Measurements from ENCODE around the gene GNG7. TPM values are rescaled to one million over a fixed set of nuclear protein-coding genes. Genes with fewer than 3 reads are reported as not detected.

GNG7 gene
- under 1 TPM; 0.33 to 0.55 (median 0.48) TPM for total RNA-seq

DNA sequence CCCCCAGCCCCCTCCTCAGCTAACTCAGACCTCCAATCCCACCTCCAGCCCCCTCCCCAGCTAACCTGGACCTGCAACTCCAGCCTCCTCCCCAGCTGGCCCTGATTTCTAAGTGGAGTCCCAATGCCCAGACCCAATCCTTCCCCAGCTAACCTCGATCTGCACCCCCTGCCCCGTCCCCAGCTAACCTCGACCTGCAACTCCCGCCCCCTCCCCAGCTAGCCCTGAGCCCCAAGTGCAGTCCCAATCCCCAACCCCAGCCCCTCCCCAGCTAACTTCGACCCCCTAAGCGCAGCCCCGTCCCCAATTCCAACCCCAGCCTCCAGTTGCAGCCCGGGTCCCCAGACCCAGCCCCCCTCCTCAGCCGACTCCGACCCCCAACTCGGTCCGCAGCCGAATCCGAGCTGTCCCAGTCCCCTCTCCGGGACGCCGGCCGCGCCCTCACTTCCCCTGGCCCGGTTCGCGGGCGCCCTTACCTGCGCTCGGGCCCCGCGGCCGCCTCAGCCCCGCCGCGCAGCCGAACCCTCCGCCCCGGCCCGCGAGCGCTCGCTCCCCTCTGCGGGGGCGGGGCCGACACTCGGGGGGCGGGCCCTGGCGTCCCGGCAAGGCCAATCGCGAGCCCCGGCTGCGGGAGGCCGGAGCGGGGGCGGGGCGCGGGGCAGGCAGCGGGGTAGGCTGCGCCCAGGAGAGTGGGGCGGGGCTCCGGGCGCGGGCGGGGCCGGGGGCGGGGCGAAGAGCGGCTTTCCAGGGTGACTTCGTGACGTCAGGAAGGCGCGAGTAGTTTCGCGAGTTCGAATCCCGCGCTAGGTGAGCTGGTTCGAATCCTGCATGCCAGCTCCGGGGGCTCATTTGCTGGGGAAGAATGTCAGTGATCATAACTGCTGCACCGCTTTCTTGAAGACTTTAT, at the start of gene GNG7:
Gene GNG7 (minus strand): TSS at position 525 of the 907 bp plus-strand sequence. CDS start 182,006 bp downstream, outside the sequence.
- ATAC-seq (peak; percentile 100), DNase-seq (peak; percentile 96)
- Mint-ChIP-seq H3K9me3 (no peaks in the 10 kb centered on the region), H3K36me3 (ENCODE audit: insufficient read depth) (no peaks in the 10 kb centered on the region), H3K4me3 (peak within 1 kb of the TSS; percentile 67), H3K27me3 (ENCODE audit: low read depth) (no peaks in the 10 kb centered on the region), H3K4me1 (ENCODE audit: low read depth) (peaks cover 27% of the 10 kb centered on the region)

DNA sequence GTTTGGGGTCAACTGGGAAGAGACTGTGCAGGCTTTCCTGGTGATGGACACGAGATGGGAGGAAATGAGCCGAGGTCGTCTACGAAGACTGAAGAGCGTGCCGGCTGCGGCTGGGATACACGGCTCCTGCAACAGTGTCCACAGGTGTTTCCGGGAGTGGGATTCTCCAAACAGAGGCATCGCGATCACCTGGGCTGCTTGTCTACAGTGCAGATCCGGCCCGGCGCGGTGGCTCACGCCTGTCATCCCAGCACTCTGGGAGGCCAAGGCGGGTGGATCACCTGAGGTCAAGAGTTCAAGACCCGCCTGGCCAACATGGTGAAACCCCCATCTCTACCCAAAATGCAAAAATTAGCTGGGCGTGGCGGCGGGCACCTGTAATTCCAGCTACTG, 48.9 kb upstream of the GNG7 start:
- DNase-seq: no peak
- Mint-ChIP-seq H3K4me3 (no peak overlapping the region), H3K36me3 (ENCODE audit: insufficient read depth) (peaks cover 8% of the 10 kb centered on the region), H3K9me3 (no peaks in the 10 kb centered on the region), H3K27me3 (ENCODE audit: low read depth) (no peaks in the 10 kb centered on the region), H3K4me1 (ENCODE audit: low read depth) (no peaks in the 10 kb centered on the region)
- no peak for ATAC-seq

DNA sequence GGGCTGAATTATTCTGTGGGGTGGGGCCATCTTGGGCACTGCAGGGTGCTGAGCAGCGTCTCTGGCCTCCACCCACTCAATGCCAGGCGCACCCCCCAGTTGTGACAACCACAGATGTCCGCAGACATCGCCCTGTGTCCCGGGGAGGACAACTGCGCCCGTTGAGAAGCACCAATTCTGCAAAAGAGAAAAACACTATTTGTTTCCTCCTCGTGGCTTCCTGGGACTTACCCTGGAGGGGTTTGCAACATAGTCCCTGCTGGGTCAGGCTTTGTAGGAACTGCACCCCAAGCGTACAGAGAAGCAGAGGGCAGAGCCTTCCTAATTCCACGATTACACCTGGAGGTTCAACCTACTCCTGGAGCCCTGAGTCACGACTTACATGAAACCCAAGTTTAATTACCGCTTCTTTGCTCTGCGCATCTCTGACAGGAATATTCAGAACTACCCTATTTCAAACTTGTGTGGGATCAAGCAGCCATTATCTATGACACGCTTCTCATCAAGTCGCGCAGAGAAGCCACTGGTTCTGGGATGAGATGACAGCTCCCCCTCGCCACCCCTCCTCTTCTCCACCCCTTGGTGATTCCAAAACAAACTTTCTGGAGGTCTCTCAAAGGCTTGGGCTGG, 48.4 kb upstream of the GNG7 start:
- DNase-seq (no peak), ATAC-seq (no peak)
- Mint-ChIP-seq H3K4me1 (ENCODE audit: low read depth) (no peaks in the 10 kb centered on the region), H3K4me3 (no peak overlapping the region), H3K27me3 (ENCODE audit: low read depth) (no peaks in the 10 kb centered on the region), H3K9me3 (no peaks in the 10 kb centered on the region), H3K36me3 (ENCODE audit: insufficient read depth) (peaks cover 8% of the 10 kb centered on the region)

DNA sequence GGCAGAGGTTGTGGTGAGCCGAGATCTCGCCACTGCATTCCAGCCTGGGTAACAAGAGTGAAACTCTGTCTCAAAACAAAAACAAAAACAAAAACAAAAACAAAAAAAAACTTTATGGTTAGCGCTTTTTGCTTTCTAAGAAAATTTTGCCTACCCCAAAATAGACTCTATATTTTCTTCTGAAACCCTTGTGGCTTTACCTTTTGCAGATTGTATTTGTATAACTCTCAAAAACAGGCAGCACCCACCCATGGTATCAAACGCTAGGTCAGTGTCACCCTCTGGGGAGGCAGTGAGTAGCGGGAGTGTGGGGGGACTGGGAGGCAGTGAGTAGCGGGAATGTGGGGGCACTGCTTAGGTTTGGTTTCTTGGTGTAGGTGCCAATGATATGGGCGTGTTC, 44.9 kb upstream of the GNG7 start:
- H3K4me3 Mint-ChIP-seq: no peak overlapping the region
- no peaks in the 10 kb centered on the region for H3K9me3 Mint-ChIP-seq
- H3K27me3 Mint-ChIP-seq (ENCODE audit: low read depth): peaks cover 2% of the 10 kb centered on the region
- ATAC-seq (no peak), DNase-seq (no peak)
- no peaks in the 10 kb centered on the region for H3K4me1 Mint-ChIP-seq (ENCODE audit: low read depth)
- no peaks in the 10 kb centered on the region for H3K36me3 Mint-ChIP-seq (ENCODE audit: insufficient read depth)

DNA sequence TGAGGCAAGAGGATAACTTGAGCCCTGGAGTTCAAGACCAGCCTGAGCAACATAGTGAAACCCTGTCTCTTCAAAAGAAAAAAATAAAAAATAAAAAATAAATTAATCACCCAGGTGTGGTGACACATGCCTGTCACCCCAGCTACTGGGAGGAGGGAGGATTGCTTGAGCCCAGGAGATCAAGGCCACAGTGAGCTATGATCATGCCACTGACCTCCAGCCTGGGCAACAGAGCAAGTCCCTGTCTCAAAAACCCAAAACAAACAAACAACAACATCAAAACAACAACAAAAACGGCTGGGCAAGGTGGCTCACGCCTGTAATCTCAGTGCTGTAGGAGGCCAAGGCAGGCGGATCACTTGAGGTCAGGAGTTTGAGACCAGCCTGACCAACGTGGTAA, 41.6 kb upstream of the GNG7 start:
- peaks cover 15% of the 10 kb centered on the region for H3K27me3 Mint-ChIP-seq (ENCODE audit: low read depth)
- no peaks in the 10 kb centered on the region for H3K36me3 Mint-ChIP-seq (ENCODE audit: insufficient read depth)
- H3K4me3 Mint-ChIP-seq: no peak overlapping the region
- no peaks in the 10 kb centered on the region for H3K9me3 Mint-ChIP-seq
- ATAC-seq (no peak), DNase-seq (no peak)
- peaks cover 8% of the 10 kb centered on the region for H3K4me1 Mint-ChIP-seq (ENCODE audit: low read depth)

DNA sequence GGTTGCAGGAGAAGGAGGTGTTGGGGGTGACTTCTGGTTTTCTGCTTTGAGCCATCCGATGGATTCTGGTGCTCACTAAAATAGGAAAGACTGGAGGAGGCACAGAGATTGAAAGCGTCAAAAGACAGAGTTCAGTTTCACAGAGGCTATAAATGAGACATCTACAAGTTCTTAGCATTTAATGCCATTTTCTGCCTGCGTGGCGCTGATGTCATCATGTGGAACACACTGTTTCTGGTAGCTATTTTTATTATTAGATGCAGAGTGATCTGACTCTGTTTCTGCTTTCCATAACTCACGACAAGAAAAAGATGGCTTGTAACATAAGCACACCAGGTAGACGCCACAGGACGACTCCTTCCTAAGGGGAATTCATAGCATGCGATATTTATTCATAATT, 40.6 kb upstream of the GNG7 start:
- no peaks in the 10 kb centered on the region for H3K36me3 Mint-ChIP-seq (ENCODE audit: insufficient read depth)
- peaks cover 15% of the 10 kb centered on the region for H3K27me3 Mint-ChIP-seq (ENCODE audit: low read depth)
- no peaks in the 10 kb centered on the region for H3K9me3 Mint-ChIP-seq
- DNase-seq: no peak
- H3K4me3 Mint-ChIP-seq: no peak overlapping the region
- ATAC-seq: no peak
- H3K4me1 Mint-ChIP-seq (ENCODE audit: low read depth): peaks cover 14% of the 10 kb centered on the region

DNA sequence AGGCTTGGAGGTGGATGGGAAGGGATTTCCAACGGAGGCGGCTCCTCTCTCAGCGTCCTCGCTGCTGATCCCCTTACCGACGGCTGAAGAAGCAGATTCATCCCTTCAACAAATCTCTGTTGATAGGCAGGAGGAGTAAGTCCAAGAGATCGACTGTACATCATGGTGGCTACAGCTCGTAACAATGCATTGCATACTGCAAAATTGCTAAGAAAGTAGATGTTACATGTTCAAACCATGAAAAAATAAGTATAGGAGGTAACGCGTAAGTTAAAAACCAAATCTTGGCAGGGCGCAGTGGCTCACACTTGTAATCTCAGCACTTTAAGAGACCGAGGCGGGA, 37.8 kb upstream of the GNG7 start:
- H3K27me3 Mint-ChIP-seq (ENCODE audit: low read depth): peaks cover 13% of the 10 kb centered on the region

DNA sequence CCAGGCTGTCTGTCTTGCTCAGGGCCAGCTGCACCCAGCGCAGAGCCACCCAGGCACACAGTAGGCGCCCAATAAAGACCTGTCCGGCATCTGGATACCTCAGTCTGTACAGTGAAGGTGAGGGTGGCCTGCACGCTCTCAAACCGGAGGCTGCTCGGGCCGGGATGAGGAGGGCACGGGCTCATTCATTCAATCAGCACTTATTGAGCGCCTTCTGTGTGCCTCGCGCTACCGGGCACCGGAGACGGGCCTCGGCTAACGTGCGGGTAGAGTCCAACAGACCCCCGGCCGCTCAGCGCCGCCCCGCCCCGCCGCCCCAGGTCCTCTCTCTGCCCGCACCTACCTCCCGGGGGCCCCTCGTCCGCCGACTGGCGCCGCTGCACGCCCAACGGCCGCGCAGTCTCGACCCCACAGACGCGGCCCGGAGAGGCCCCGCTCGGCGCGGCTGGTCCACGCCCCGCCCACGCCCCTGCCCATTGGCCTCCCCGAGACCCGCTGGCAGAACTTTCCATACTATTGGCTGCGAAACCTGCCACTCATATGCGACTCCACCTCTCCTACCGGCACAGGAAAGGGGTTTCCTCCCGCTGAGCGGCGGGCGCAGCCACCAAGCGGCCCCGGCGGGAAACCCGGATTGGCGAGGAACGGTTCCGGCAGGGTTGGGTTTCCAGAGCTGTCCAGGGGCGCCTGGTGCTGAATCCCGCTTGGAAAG, 37.3 kb upstream of the GNG7 start, which contains the start of gene SLC39A3:
Gene SLC39A3 (minus strand): TSS at position 416 of the 712 bp plus-strand sequence. CDS start 2,760 bp downstream, outside the sequence.
- DNase-seq (peak; percentile 99), ATAC-seq (peak; percentile 99 to 100)
- H3K27me3 Mint-ChIP-seq (ENCODE audit: low read depth): peaks cover 13% of the 10 kb centered on the region
- peaks cover 17% of the 10 kb centered on the region for H3K4me1 Mint-ChIP-seq (ENCODE audit: low read depth)
- no peaks in the 10 kb centered on the region for H3K9me3 Mint-ChIP-seq
- peak within 1 kb of the TSS; percentile 90 for H3K4me3 Mint-ChIP-seq
- peaks cover 19% of the 10 kb centered on the region for H3K36me3 Mint-ChIP-seq (ENCODE audit: insufficient read depth)

More for the DNA sequence above, 37.8 kb upstream of the GNG7 start:
- DNase-seq: no peak
- Mint-ChIP-seq H3K9me3 (no peaks in the 10 kb centered on the region), H3K4me3 (peak overlapping the region; percentile 90), H3K4me1 (ENCODE audit: low read depth) (peaks cover 17% of the 10 kb centered on the region), H3K36me3 (ENCODE audit: insufficient read depth) (peaks cover 18% of the 10 kb centered on the region)
- ATAC-seq: no peak

DNA sequence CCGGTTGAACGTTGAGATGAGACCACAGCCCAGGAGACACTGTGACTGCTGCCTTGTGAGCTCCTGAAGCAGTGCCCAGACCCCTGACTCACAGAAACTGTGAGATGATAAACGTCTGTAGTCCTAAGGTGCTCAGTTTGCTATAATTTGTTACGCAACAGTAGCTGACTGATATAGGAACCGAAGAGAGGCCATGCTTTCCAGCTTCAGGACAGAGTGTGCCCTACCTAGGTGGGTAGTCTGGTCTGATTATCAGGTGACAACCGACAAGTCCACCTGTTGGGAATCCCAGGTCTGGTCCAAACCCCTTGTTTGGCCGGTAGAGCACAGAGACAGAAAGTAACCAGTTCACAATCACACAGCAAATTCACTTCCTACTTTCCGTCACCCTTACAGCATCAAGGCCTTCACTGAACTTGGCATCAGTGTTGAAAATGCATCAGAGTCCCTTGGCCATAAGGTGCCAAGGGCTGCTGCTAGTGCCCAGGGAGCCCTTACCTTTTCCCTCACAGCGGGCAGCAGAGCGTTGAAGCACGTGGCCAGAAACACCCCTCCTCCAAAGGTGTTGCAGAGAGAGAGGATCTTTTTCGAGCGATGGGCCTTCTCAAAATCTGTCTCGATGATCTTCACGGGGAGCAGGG, 34.2 kb upstream of the GNG7 start:
- peaks cover 17% of the 10 kb centered on the region for H3K4me1 Mint-ChIP-seq (ENCODE audit: low read depth)
- peaks cover 9% of the 10 kb centered on the region for H3K27me3 Mint-ChIP-seq (ENCODE audit: low read depth)
- H3K9me3 Mint-ChIP-seq: no peaks in the 10 kb centered on the region
- ATAC-seq (no peak), DNase-seq (no peak)
- no peak overlapping the region for H3K4me3 Mint-ChIP-seq
- peaks cover 29% of the 10 kb centered on the region for H3K36me3 Mint-ChIP-seq (ENCODE audit: insufficient read depth)

DNA sequence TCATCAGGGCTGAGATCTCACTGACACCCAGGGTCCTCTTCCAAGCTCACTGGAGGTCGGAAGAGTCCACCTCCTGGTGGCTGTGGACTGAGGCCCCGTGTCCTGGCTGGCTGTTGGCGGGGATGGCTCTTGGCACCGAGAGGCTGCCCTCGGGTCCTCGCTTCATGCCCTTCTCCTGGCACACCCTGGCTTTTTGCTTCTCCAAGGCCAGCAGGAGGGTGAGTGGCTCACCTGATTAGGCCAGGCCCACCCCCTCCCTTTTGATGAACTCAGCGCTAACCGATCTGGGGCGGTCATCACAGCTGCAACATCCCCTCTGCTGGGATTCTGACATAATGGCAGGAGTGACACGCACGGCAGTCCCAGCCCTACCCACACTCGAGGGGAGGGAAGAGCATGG, 32.9 kb upstream of the GNG7 start:
- ATAC-seq: no peak
- no peak overlapping the region for H3K4me3 Mint-ChIP-seq
- H3K9me3 Mint-ChIP-seq: no peaks in the 10 kb centered on the region
- H3K36me3 Mint-ChIP-seq (ENCODE audit: insufficient read depth): peaks cover 29% of the 10 kb centered on the region
- no peak for DNase-seq
- peaks cover 17% of the 10 kb centered on the region for H3K4me1 Mint-ChIP-seq (ENCODE audit: low read depth)
- peaks cover 5% of the 10 kb centered on the region for H3K27me3 Mint-ChIP-seq (ENCODE audit: low read depth)

DNA sequence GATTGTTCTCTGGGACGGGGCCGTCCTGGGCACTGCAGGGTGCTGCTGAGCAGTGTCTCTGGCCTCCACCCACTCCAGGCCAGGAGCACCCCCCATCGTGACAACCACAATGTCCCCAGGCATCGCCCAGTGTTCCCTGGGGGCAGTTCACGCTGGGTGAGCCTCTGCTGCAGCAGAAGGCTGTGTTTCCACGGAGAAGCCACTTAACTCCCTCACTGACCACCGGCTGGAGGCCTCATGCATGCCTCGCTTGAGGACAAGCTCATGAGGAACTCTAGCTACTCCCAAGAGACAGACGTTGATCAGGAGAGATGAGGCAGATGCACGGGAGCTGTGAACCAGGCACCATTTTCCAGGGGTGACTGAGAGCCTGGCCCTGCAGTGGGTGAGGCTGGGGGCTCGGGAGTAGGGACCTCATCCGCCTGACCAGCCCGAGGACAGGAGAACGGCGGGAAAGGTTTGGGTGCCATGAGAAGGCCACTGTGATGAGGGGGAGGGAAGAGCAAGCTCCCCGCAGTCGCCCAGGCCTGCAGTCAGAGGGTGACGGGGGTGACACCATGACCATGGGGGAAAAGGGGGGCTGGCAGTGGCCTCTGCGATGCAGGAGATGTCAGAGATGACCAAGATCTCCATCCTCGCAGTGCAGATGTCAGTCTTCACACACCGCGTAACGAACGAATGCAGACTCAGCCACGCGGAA, 32.2 kb upstream of the GNG7 start:
- H3K9me3 Mint-ChIP-seq: no peaks in the 10 kb centered on the region
- H3K27me3 Mint-ChIP-seq (ENCODE audit: low read depth): no peaks in the 10 kb centered on the region
- no peak overlapping the region for H3K4me3 Mint-ChIP-seq
- H3K36me3 Mint-ChIP-seq (ENCODE audit: insufficient read depth): peaks cover 29% of the 10 kb centered on the region
- no peak for DNase-seq
- no peak for ATAC-seq
- H3K4me1 Mint-ChIP-seq (ENCODE audit: low read depth): peaks cover 13% of the 10 kb centered on the region

DNA sequence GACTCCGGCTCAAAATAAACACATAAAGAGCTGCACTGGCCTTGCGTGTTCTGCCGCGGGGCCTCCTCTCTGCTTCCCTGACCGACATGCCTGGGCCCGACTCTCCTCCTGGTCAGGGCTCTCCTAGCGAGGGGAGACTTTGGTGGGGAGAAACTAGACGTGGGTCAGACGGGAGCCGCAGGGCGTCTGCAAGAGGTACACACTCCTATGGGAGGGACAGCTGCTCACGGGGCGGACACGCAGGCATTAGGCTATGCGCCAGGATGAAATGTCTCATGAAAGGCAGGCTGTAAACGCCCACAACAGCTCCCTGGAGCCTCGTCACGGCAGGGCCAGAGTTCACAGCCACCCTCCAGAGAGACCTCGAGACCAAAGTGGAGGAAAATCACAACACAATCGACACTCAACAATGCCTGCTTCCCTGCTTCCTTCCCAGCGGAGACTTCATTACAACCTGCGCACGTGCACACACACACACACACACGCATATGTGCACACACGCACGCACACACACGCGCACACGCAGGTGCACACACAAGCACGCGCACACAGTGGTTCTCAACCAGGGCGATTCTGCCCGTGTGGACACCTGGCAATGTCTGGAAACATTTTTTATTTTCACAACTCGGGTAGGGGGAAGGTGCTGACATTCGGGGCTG, 31.6 kb upstream of the GNG7 start:
- no peaks in the 10 kb centered on the region for H3K9me3 Mint-ChIP-seq
- no peaks in the 10 kb centered on the region for H3K27me3 Mint-ChIP-seq (ENCODE audit: low read depth)
- ATAC-seq (no peak), DNase-seq (no peak)
- H3K4me1 Mint-ChIP-seq (ENCODE audit: low read depth): peaks cover 9% of the 10 kb centered on the region
- no peak overlapping the region for H3K4me3 Mint-ChIP-seq
- H3K36me3 Mint-ChIP-seq (ENCODE audit: insufficient read depth): peaks cover 29% of the 10 kb centered on the region

DNA sequence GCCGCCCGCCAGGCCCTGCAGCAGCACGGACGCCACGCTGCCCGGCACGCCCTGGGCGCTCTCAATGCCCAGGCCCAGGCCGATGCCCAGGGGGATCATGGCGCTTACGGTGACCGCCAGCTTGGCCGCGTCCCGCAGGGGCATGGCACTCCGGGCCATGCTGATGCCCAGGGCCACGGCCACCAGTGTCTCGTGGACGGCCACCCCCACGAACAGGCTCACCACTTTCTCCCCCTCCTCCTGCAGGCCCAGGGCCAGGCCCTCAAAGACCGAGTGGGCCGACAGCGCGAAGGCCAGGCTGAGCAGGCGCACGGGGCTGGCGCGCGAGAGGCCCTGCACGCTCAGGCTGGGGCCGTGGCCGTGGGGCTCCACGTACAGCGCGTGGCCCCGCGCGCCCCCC, 30.4 kb upstream of the GNG7 start:
- no peak overlapping the region for H3K4me3 Mint-ChIP-seq
- ATAC-seq (no peak), DNase-seq (no peak)
- peaks cover 3% of the 10 kb centered on the region for H3K4me1 Mint-ChIP-seq (ENCODE audit: low read depth)
- no peaks in the 10 kb centered on the region for H3K9me3 Mint-ChIP-seq
- H3K27me3 Mint-ChIP-seq (ENCODE audit: low read depth): no peaks in the 10 kb centered on the region
- H3K36me3 Mint-ChIP-seq (ENCODE audit: insufficient read depth): peaks cover 29% of the 10 kb centered on the region

Measured in activated T-cell treated with anti-CD3 and anti-CD28 coated beads, Interleukin-2, amount 50 U/mL, for 4 hours (primary cell).